Omental fat pad (tissue), 4 donors: ENCODE measurements around the gene MAPT. TPM values are rescaled to one million over a fixed set of nuclear protein-coding genes. Genes with fewer than 3 reads are reported as not detected.

ENCODE experiments used
- ATAC-seq: fragments of 150-250 bp; one replicate; pipeline ENCODE4 v1.9.1; 2016; ENCODE audit warnings: mild to moderate bottlenecking, moderate library complexity; ENCODE audit not compliant: low FRiP score
- DNase-seq: peaks from one replicate; pipeline ENCODE4 v3.0.0-alpha.2; 2019; ENCODE audit warnings: low spot score
- CTCF ChIP-seq, 3 donors: fragments of 450-650 bp; IDR thresholded peaks; one replicate each; pipeline ENCODE4 v1.5.1; 2016 to 2017; ENCODE audit warnings: antibody characterized with exemption in 3 of 3, mild to moderate bottlenecking in 3 of 3, moderate library complexity in 2 of 3
- total RNA-seq, 4 donors: library from RNA; depleted of rRNA; stranded (reverse); fragments of >200 nt; gene quantifications; one replicate each; pipeline ENCODE4 v1.1.0, GENCODE V29; 2016

Gene MAPT
- total RNA-seq, 4 donors from 2014 or later: 4.3 to 18.2 (median 6.4) TPM

- no peak for TF ChIP-seq CTCF (IDR thresholded peaks at IDR 0.05)
- DNase-seq (no peak), ATAC-seq (no peak)
Measured at GRCh38 chr17:45847747-45848146, 46.6 kb upstream of the MAPT start.

GRCh38 chr17:45848405-45848804, 45.9 kb upstream of the MAPT start:
- ATAC-seq: no peak
- DNase-seq: no peak
- TF ChIP-seq CTCF (IDR thresholded peaks at IDR 0.05): no peak

GRCh38 chr17:45848868-45849535, 45.4 kb upstream of the MAPT start:
- TF ChIP-seq CTCF (IDR thresholded peaks at IDR 0.05): no peak
- no peak for ATAC-seq
- no peak for DNase-seq

DNA sequence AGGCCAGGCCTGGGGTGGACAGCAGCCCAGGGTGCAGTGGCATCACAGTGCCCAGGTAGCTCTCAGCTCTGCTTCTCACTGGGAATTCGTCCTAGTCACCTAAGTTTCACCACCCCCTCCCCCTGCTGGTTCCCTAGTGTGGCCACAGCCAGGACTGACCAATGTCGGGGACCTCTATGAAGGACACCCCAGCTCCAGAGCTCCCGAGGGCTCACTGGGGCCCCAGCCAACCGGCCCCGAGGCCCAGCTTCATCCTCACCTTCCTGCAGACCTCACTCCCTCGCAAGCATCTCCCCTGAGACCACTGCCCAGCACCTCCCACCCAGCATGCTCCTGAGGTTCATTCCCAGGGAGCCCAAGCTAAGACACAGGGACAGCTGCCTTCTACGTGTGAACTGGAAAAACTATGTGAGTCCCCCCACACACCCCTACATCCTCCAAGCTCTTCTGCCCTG, 44.8 kb upstream of the MAPT start:
- DNase-seq (no peak), ATAC-seq (no peak)

DNA sequence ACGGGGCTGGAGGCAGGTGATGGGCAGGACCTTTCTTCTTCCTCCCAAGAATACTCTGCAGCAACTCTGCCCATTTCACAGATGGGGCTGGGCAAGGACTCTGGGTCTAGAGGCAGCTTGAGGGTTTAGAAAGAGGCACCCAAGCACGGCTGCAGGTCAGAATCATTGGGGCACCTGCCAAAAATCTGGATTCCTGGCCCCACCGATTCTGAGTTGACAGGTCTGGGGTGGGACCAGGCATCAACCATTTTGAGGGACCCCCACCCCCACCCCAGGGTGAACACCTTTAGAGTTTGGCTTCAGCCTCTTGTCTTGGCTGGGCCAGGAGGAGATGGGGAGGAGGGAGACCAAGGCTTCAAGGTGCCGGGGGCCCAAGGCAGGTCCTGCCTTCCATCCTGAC, 44.3 kb upstream of the MAPT start:
- no peak for ATAC-seq
- no peak for DNase-seq
- TF ChIP-seq CTCF (IDR thresholded peaks at IDR 0.05): no peak

More for the DNA sequence above, 44.8 kb upstream of the MAPT start:
- TF ChIP-seq CTCF (IDR thresholded peaks at IDR 0.05): no peak

DNA sequence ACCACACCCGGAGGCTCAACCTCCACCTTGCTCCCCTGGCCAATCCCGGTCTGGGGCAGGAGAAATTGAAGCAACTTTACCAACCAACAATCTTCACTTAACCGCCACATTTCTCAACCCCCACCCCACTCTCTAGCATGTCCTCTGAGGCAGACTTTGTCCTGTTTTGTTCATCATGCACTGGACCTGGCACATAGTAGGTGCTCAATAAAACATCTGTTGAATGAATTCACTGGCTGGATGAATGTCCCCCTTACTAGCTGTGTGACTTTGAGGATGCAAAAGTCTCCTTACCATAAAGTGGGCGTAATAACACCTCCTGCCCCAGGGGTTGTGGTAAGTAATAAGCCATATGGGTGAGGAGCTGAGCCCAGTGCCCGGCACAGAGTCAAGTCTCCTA, 43.9 kb upstream of the MAPT start:
- DNase-seq: no peak
- ATAC-seq: no peak
- TF ChIP-seq CTCF (IDR thresholded peaks at IDR 0.05): no peak

DNA sequence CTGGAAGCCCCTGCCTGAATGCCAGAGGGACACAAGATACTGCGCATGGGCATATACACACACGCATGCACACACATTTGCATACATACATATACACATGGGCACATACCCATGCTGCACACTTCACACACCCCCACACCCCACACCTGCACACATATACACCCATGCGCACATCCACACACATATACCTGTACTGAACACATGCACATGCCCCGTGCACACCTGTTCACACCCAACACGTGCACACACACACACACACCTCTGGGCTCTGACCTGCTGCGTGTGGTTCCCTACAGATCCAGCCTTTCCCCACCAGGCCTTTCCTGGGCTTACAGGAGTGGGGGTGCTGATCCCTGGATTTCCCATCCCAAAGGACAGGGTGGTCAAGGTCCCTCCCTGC, 43.3 kb upstream of the MAPT start:
- no peak for TF ChIP-seq CTCF (IDR thresholded peaks at IDR 0.05)
- no peak for ATAC-seq
- DNase-seq: no peak
